Activated CD8-positive, alpha-beta memory T cell treated with anti-CD3 and anti-CD28 coated beads for 1 hour (primary cell): Measurements from ENCODE around the gene MRPS34.
"Not testable (repeated sequence)": the region's sequence is repeated elsewhere in the genome, so short reads cannot be mapped to it uniquely, and the experiment has no call there.

Source experiments
- DNase-seq, 2 donors: peaks; one replicate each; pipeline ENCODE4 v3.0.0-alpha.2; 2020; ENCODE audit warnings: low read depth in 1 of 2; ENCODE audit errors: extremely low read depth in 1 of 2

Gene MRPS34

DNA sequence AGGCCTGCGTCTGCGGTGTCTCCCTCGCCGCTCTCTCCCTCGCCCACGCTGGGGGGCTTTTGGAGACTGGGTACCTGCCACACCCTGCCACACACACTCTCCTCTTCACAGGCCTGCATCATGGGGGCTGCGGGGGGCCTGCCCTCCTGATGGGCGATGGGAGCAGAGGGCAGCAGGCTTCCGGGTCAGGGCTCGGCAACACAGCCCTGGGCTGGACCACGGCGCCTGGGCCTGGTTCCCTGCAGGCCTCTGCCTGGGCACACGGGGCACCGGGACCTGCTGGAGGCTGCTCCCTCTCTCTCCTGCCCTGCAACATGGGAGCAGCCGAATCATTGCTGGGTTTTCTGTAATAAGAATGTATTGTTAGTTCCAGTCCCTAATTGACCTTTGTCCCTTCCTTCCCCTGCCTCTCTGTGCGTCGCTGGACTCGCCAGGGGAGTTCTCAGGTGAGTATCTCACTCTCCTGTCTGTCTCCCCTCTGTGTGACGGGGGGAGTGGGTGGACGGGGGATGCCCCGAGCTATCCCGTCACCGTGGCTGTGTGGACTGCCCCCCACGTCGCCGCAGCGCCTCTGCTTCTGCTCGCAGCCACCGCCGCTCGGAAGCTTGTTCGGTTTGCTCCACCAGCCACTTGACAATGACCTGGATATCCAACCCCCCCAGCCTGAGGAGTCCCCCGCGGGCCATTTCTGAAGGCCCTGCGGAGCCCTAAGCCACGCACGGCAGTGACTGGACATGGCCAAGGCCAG, 15.0 kb downstream of the MRPS34 start:
- DNase-seq, result no peak

DNA sequence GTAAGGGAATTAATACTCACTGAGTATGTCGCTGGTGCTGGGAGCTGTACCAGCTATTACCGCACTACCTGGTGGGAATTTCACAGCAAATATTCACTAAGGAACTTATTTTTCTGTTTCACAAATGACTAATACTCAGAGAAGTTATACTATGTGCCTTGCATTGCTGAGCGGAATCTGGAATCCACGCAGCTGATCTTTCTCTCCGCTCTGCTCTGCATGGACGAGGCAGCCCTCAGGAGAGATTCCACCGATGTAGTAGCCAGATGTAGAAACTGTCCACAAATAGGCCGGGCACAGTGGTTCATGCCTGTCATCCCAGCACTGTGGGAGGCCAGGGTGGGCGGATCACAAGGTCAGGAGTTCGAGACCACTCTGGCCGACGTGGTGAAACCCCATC, 18.7 kb downstream of the MRPS34 start:
- no peak for DNase-seq

DNA sequence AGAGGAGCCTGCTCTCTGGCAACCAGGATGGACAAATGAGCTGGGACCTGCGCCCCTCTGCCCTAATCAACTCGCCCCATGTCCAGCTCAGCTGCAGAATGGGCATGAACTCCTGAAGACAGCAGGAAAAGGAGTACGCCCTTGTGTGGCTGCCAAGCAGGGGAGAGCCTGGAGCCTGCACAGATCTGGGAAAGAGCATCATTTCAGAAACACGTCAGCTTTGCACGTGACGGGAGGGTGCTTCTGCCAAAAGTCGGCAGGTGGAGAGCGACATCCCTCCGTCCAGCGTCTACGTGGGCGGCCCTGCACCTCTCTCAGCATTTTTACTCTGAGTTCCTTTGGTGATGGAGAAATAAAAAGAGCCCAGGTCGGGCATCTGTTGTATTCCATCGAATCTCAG, 20.1 kb downstream of the MRPS34 start:
- DNase-seq, result no peak

DNA sequence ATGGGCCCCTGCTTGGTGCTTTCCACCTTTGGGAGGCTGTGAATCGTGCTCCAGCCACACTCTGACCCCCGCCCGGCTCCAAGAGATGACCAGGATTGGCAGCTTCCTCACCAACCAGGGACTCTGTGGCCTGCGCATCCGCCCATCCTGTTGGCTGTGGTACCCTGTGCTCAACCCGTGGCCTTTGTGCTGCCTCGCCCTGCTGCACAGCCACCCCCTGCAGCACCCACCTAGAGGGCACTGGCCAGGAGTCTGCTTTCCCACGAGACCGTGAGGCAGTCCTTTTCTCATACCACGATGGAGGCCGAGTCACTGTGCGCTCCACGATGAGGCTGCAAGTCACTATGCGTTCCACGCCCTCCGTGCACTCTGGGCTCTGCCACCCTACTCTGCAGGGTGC, 21.0 kb downstream of the MRPS34 start:
- DNase-seq, result no peak

DNA sequence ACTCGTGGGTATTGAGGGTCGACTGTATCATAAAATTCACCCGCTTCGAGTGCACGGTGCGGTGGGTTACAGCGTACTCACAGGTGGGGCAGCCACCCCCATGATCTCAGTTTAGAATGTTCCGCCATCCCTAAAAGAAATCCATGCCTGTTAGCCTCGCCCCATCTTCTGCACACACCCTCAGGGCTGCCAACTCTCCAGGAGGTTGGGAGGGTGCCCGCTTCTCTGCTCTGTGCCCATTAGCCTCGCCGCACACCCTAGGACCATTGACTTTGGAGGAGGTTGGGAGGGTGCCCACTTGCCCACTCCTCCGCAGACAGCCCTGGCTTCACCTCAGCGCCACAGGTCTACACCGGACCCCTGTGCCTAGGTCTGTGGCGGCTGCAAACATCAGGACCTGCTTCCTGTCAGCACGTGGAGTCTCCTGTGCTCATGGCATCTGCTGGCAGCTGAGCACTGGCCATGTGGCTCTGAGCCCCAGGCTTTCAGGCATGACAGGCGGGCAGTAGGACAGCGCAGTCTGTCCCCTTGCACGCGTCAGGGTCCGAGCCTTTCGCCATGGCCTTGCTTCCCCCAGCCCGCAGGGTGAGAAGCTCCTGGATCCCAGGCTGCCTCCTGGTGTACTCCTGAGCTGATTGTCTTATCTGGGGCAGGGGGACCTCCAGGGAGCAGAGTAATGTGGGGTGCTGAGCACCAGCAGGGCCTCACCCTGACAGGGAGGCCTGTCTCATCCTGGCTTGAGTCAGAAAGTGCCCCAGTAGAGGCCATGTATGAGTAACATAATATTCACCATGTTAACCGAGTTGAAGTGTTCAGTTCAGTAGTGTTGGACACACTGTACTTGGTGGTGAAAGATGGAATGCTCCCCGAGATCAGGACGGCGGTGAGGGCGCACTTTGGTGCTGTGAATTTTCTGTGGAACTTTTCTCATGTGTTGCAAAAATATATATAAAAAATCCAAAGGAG, 23.5 kb downstream of the MRPS34 start:
- no peak for DNase-seq

DNA sequence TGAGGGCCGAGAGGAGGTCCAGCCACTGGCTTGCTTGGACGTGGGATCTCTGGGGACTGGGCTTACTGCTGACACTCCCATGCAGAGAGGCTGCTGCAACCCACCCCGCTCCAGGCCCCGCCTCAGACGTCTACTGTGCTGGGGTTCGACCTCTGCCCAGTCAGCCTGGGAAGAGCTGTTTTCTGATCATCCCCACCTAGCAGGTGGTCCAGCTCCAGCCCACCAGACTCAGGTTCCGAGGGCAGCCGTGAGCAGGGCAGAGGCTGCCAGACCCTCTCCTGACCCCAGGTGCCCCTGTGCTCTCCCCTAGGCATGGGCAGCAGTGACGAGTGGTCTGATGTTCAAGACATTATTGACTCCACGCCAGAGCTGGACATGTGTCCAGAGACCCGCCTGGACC, 25.0 kb downstream of the MRPS34 start:
- no peak for DNase-seq

DNA sequence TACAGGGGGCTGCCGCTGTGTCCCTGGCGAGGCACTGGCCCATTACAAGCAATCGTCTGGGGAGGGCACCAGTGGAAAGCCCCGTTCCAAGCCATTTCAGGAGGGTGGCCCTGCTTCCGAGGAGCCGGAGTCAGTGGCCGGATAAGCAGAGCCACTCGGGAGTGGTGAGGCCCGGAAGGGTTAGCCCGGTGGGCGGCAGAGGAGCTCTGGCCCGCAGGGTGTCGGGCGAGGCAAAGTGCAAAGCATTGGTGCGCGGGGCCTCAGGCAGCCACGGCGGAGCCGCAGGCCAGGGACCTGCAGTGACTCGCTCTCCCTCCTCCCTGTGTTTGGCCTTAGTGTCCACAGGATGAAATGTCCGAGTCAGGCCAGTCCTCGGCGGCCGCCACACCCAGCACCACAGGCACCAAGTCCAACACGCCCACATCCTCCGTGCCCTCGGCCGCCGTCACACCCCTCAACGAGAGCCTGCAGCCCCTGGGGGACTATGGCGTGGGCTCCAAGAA, 26.2 kb downstream of the MRPS34 start:
- no peak for DNase-seq

DNA sequence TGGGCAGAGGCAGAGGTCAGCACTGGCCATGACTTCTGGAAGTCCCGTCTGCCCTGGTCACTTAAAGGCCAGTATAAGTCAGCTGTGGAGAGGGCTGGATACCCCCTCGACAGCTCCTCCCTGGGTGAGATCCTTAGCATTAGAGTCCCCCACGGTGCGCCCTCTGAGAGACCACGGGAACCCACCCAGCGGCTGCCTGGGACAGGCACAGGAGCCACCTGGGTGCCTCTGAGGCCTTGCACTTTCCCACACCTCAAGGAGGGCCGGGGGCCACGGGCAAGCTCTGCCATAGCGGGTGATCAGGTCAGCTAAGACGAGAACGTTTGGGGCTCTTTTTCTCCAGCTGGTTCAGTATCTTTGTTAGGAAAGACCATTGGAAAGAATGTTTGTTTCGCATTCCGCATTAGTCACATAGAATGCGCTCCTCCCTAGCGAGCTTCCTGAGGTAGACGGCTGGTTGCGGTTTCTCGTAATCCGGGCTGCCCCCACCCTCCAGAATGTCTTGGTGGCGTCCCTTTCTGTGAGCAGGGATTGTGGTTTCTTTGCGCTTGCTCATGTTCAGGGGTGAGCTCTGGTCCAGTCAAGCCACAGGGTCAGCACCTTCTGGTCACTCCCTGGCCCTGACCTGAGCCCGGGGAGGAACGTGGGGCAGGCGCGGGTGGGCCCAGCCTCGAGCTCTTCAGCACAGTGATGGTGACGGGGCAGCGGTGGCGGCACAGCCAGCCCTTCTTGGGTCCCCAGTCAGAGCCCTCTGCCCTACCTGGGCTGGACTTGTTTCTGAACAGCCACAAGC, 26.8 kb downstream of the MRPS34 start:
- no peak for DNase-seq

DNA sequence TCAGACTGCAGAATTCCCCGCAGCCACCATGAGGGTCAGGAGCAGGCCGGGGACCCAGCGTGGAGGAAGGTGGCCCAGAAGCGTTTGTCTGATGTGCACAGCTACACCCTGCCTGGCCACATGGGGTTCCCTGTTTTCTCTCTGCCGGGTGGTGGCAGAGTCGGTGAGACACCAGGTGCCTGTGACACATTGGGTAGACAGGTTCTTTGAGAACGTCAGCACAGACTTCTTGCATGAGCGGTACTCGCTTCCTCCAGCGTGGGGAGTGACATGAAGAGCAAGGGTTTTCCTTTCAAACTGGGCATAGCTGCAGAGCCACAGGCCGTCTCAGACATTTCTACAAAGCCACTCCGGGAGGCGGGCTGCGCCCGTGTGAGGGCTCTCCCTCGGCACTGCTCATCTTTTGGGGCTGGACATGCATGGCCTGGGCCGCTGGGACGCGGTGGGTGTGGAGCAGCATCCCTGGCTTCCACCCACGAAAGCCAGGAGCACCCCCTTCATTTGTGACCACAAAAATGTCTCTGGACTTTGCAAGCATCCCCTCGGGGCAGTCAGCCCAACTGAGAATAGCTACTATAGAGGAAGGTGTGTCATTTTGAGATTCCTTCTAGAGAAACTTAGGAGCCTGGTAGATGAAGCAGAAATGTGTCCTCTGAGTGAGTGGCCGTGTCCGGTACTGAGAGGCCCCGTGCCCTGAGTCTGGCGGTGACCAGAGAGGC, 27.6 kb downstream of the MRPS34 start:
- no peak for DNase-seq

DNA sequence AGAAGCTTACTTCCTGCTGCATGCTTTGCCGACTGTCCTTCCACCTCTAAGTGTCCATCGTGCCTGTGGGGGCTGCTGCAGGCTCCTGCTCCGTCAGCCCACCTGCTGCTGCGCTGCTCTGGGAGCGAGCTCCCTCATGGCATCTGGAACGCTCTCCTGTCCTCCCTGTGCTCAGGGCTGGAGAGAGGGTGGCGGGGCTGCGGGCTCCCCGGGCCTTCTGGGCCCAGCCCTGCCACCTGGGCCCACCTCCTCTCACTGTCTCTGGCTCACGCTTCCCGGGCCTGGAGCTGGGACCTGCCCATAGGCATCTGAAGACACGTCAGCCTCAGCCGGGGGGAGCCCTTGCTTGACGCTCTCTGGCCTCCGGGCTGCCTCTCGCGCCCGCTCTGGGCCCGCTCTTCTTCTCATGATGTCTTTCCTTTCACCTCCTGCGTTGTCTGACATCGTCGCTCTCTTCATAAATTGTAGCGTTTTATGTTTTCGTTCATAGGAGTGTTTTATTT, 28.5 kb downstream of the MRPS34 start:
- no peak for DNase-seq

DNA sequence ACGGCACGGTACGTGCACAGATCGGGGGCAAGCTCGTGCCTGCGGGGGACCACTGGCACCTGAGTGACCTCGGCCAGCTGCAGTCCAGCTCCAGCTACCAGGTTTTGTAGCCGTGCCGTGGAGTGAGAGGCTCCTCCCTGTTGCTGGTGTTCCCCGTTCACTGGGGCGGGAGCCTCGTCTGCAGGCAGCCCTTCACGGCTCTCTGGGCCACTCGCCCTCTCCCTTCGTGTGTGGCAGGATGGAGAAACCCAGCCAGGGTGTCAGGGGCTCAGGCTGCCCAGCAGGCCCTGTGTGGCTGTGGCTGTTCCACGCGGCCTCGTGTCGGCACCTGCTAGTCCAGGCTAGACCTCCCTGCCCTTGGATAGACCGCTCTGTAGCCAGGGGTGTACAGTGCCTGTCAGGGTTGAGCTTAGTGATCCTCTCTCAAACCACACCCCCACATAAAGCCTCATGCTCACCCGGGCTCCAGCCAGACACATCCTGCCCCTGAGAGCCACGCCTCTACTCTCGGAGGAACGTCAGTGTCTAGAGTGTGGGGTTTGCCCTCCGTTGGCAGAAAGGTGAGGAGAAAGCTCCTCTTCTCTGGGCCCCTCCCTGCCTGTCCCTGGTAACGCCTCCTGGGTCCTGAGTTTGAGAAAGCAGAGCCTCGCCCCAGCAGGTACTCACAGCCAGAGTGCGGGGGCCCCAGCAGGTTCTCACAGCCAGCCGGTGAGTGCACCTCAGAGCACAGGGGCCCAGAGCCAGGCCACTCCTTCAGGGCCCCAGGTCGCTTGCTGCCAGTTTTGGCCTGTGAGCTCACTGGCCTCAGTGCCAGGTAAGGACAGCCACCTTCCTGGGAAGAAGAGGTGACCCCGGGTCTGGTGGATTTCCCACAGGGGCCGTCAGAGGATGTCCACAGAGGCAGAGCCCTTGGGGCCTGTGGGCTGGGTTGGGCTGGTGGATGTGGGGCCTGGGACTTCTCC, 29.3 kb downstream of the MRPS34 start:
- no peak for DNase-seq

DNA sequence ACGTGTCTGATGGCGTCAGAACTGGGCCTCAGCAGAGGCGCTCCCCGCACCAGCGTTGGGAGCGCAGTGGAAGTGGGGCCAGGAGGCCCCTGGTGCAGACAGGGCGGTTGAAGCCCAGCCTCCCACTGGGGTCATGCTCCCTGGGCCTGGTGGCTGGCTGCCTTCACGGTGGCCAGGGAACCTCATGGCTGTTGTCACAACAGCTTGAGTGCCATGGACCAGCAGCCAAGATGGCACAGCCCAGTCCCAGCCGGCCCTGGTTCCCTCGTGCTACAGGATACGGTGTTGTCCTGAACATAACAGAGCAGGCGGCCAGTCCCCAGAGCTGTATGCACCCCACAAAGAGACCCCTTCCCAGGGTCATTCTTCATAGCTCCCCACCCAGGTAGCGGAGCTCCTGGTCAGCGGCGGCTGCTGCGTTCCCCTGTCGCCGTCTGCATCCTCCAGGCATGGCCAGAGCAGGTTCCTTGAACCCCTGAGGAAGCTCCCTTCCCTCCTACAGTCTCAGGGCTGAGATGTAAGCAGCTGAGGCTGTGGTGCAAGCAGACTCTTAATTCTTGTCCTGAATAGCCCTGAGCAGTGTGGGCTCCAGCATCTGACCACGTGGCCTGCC, 31.3 kb downstream of the MRPS34 start:
- DNase-seq, result no peak

DNA sequence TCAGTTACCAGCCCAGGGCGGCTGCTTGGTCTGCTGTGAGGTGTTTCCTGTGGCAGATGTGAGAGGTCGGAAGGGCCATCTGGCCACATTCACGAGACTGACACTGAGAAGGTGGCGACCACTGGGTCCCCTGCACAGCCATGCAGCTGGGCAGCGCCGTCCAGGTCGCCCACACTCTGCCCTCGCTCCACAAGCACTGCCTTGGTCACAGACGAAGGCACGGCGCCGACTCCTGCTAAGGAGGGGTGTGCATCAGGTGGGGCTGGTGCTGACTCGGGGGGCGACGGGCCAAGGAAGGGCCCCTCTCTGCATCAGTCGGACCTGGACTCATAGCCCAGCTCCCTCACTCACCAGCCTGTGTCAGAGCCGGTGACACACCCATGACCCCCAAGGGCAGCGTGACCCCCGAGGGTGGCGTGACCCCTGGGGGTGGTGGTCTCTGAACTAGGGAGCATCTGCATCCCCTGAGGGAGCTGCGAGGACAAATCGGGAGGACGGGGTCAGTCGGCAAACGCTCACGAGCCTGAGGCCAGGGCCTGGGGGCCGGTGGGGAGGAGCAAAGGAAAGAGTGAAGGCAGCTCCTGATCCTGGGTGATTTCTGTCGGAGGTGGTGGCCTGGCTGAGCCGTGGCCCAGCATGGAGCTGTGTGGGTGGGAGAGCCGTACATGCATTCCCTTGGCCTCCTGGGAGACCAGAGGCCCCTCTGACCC, 32.0 kb downstream of the MRPS34 start:
- no peak for DNase-seq

DNA sequence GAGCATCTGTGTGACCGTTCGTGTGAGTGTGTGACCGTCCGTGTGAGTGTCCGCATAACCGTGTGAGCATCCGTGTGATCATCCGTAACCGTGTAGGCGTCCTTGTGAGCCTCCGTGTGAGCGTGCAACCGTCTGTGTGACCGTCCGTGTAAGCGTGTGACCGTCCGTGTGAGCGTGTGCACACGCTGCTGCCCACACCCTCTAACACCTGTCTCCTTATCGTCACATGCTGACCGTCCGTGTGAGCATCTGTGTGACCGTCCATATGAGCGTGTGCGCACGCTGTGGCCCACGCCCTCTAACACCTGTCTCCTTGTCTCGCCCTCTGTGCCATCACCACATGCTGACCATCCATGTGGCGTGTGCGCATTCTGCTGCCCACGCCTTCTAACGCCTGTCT, 32.7 kb downstream of the MRPS34 start:
- no peak for DNase-seq

DNA sequence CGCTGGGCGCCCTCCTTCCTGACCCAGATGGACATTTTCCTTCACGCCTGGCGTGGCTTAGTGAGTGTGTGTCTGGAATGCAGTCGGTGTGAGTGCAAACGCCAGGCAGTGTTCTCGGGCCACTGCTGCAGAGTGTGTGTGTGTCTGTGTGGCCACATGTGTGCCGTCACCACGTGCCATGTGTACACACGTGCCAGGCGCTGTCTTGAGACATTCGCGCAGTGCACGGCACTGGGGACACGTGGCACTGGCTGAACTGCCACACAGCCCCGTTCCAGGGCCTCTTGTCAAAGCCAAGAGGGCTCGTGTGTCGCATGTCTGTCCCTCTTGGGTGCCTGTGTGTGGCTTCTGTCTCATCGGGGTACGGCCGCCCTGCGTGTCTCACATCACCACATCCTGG, 38.1 kb downstream of the MRPS34 start:
- no peak for DNase-seq

DNA sequence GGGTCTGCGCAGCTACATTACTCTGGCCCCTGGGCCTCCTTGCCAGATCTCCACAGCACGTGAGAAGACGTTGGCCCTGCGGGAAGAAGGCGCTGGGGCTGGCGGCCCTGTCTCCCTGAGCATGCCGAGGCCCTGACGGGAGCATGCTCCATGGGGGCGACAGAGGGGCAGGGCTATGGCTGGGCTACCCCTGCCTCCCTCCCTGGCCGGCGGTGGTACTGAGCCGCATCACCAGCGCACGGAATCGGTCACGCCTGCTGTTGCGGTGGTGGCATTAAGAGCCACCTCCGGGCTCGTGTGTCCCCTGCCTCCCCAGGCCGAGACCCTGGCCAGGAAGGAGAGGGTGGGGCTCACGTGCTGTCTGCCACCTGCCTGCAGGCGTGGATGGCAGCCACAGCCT, 38.8 kb downstream of the MRPS34 start:
- no peak for DNase-seq

DNA sequence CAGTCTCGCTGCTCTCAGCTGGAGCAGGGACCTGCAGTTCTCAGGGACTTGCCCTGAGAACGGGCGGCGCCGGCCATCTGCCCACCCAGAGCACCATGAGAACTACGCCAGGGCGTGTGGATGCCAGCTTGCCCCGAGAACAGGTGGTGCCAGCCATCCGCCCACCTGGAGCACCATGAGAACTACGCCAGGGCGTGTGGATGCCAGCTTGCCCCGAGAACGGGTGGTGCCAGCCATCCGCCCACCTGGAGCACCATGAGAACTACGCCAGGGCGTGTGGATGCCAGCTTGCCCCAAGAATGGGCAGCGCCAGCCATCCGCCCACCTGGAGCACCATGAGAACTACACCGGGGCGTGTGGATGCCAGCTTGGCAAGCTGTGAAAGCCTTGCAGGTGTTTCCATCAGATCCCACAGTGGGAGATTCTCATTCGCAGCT, 40.4 kb downstream of the MRPS34 start:
- not testable (repeated sequence) for DNase-seq

DNA sequence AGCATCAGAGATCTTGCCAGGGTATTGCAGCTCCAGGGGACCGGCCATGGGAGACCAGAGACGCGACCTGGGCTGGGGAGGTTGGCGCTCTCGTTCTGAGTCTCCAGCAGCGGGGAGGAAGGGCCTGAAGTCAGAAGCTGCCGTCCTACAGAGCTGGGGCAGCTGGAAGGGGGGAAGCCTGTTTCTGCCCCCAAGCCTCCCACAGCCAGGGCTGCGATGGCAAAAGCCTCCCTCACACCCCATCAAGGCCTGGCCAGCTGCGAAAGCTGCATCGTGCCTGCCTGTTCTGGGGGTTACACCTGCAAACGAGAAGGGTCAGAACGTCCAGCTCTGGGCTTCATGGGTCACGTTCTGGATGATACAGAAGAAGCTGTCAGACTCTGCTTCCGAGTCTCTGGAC, 40.9 kb downstream of the MRPS34 start:
- no peak for DNase-seq
